ENCODE data around the gene GAS2. TPM values are rescaled to one million over a fixed set of nuclear protein-coding genes. Genes with fewer than 3 reads are reported as not detected.

Gene GAS2
- total RNA-seq, 2 experiments from 2014 or later = 1.8 to 4.1 TPM

- ChIA-PET CTCF (ENCODE audit: unreplicated experiment) (no interaction called here), POLR2A (no interaction called here)
- Histone ChIP-seq H3K4me1 (ENCODE audit: insufficient read depth, low read length, poor library complexity, severe bottlenecking) (no peaks in the 10 kb centered on the region), H3K4me3 (ENCODE audit: low read depth, low read length, poor library complexity, severe bottlenecking) (no peak overlapping the region), H2AFZ (ENCODE audit: low read length) (no peak overlapping the region), H3K36me3 (ENCODE audit: insufficient read depth, low read length) (no peaks in the 10 kb centered on the region), H3K27ac (ENCODE audit: low read depth, low read length, poor library complexity, severe bottlenecking) (no peak overlapping the region), H3K4me2 (ENCODE audit: low read length) (no peak overlapping the region), H3K79me2 (ENCODE audit: insufficient read depth, low read depth, low read length) (no peaks in the 10 kb centered on the region), H3K9me3 (ENCODE audit: low read length) (no peaks in the 10 kb centered on the region), H4K20me1 (ENCODE audit: insufficient read depth, low read length) (no peaks in the 10 kb centered on the region), H3K9me2 (ENCODE audit: insufficient read depth, low read length) (no peaks in the 10 kb centered on the region)
- no TSS peak for BruUV-seq (replicated peaks)
- TF ChIP-seq, protein P1, sequence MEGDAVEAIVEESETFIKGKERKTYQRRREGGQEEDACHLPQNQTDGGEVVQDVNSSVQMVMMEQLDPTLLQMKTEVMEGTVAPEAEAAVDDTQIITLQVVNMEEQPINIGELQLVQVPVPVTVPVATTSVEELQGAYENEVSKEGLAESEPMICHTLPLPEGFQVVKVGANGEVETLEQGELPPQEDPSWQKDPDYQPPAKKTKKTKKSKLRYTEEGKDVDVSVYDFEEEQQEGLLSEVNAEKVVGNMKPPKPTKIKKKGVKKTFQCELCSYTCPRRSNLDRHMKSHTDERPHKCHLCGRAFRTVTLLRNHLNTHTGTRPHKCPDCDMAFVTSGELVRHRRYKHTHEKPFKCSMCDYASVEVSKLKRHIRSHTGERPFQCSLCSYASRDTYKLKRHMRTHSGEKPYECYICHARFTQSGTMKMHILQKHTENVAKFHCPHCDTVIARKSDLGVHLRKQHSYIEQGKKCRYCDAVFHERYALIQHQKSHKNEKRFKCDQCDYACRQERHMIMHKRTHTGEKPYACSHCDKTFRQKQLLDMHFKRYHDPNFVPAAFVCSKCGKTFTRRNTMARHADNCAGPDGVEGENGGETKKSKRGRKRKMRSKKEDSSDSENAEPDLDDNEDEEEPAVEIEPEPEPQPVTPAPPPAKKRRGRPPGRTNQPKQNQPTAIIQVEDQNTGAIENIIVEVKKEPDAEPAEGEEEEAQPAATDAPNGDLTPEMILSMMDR (conservative IDR thresholded peaks at IDR 0.05; ENCODE audit: low read length) = no peak
- no peak for TF ChIP-seq EZH2phosphoT487 (IDR thresholded peaks at IDR 0.05; ENCODE audit: borderline replicate concordance, low read depth, low read length)
- intact Hi-C loops (cut with micrococcal nuclease; ENCODE audit: unreplicated experiment) = no loop called here
- no peak for DNase-seq (ENCODE audit: low spot score)
Measured at GRCh38 chr11:22668005-22668796, 1.8 kb downstream of the GAS2 start.

- no peaks in the 10 kb centered on the region for H3K36me3 ChIP-seq (ENCODE audit: insufficient read depth, low read length)
- no TSS peak for BruUV-seq (replicated peaks)
- ChIA-PET POLR2A (no interaction called here), CTCF (ENCODE audit: unreplicated experiment) (no interaction called here)
- no peak overlapping the region for H3K27ac ChIP-seq (ENCODE audit: low read depth, low read length, poor library complexity, severe bottlenecking)
- no peak overlapping the region for H3K4me2 ChIP-seq (ENCODE audit: low read length)
- H3K4me3 ChIP-seq (ENCODE audit: low read depth, low read length, poor library complexity, severe bottlenecking) = no peak overlapping the region
- no peak for TF ChIP-seq EZH2phosphoT487 (IDR thresholded peaks at IDR 0.05; ENCODE audit: borderline replicate concordance, low read depth, low read length)
- TF ChIP-seq, protein P1 (conservative IDR thresholded peaks at IDR 0.05; ENCODE audit: low read length) = no peak
- no peaks in the 10 kb centered on the region for H3K79me2 ChIP-seq (ENCODE audit: insufficient read depth, low read depth, low read length)
- H3K9me3 ChIP-seq (ENCODE audit: low read length) = no peaks in the 10 kb centered on the region
- DNase-seq (ENCODE audit: low spot score) = no peak
- H4K20me1 ChIP-seq (ENCODE audit: insufficient read depth, low read length) = no peaks in the 10 kb centered on the region
- H3K9me2 ChIP-seq (ENCODE audit: insufficient read depth, low read length) = no peaks in the 10 kb centered on the region
- no peaks in the 10 kb centered on the region for H3K4me1 ChIP-seq (ENCODE audit: insufficient read depth, low read length, poor library complexity, severe bottlenecking)
- no peak overlapping the region for H2AFZ ChIP-seq (ENCODE audit: low read length)
- intact Hi-C loops (cut with micrococcal nuclease; ENCODE audit: unreplicated experiment) = no loop called here
Measured at GRCh38 chr11:22669368-22669767, 3.0 kb downstream of the GAS2 start.

- POLR2A ChIA-PET = interaction anchor here (0.6 kb wide), 1 partner anchor 100 kb away, joined by 3 read pairs; no protein-coding TSS in a partner anchor
- no peaks in the 10 kb centered on the region for H4K20me1 ChIP-seq (ENCODE audit: insufficient read depth, low read length)
- no peak overlapping the region for H3K4me2 ChIP-seq (ENCODE audit: low read length)
- H3K36me3 ChIP-seq (ENCODE audit: insufficient read depth, low read length) = no peaks in the 10 kb centered on the region
- no peak overlapping the region for H3K27ac ChIP-seq (ENCODE audit: low read depth, low read length, poor library complexity, severe bottlenecking)
- no peaks in the 10 kb centered on the region for H3K9me2 ChIP-seq (ENCODE audit: insufficient read depth, low read length)
- no peak overlapping the region for H3K4me3 ChIP-seq (ENCODE audit: low read depth, low read length, poor library complexity, severe bottlenecking)
- H2AFZ ChIP-seq (ENCODE audit: low read length) = no peak overlapping the region
- BruUV-seq (replicated peaks) = no TSS peak
- intact Hi-C loops (cut with micrococcal nuclease; ENCODE audit: unreplicated experiment) = no loop called here
- no peaks in the 10 kb centered on the region for H3K4me1 ChIP-seq (ENCODE audit: insufficient read depth, low read length, poor library complexity, severe bottlenecking)
- CTCF ChIA-PET (ENCODE audit: unreplicated experiment) = no interaction called here
- TF ChIP-seq, protein P1 (conservative IDR thresholded peaks at IDR 0.05; ENCODE audit: low read length) = peak; percentile 24; the same call in 1 of the 2 replicates
- no peak for TF ChIP-seq EZH2phosphoT487 (IDR thresholded peaks at IDR 0.05; ENCODE audit: borderline replicate concordance, low read depth, low read length)
- H3K79me2 ChIP-seq (ENCODE audit: insufficient read depth, low read depth, low read length) = no peaks in the 10 kb centered on the region
- DNase-seq (ENCODE audit: low spot score) = no peak
- no peaks in the 10 kb centered on the region for H3K9me3 ChIP-seq (ENCODE audit: low read length)
Measured at GRCh38 chr11:22670830-22671229, 4.4 kb downstream of the GAS2 start.

All from OCI-LY7 (cell line).